ENCODE data around the gene ZNF93. TPM values are rescaled to one million over a fixed set of nuclear protein-coding genes. Genes with fewer than 3 reads are reported as not detected.

ZNF93 gene
- total and polyA plus RNA-seq, 2 of the 13 experiments (the other 11 are each of a cell fraction or from before 2014, with no cell fraction given), result 0.49 to 0.66 TPM

DNA sequence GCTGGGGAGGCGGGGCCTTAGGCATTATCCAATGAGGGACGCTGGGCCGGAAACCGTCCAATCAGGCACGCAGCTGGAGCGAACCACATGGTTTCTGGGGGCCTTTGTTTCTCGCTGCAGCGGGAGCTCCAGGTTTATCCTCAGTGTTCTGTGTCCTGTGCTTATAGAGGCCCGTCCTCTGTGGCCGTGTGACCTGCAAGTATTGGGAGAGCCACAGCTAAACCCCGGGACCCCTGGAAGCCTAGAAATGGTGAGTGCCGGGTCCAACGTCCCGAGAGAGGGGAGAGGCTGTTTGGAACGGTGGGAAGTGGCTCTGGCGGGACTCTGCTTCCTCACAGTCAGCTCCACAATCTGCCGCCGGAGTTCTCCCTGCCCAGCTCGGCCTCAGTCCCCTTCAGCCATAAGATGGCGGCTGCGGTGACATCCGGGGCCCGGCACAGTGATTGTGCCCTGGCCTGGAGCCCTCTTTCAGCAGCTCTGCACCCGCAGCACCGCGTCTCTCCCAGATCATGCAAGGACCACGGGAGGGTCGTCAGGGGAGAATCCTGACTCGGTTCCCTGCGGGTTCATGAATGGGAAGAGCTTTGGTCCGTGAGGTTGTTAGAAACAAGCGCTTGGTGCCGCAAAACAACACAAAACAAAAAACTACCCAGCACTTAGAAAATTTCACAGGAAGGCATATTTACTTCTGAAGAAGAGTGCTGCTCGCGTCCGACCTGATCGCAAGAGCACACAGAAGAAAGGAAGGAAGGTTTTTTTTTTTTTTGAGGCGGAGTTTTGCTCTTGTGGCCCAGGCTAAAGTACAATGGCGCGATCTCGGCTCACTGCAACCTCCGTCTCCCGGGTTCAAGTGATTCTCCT lies 34.8 kb upstream of the ZNF93 start, which contains the start of gene ZNF253 (continued):
- TF ChIP-seq RBFOX2 (IDR thresholded peaks at IDR 0.05; ENCODE audit: low read depth, low read length), result peak; percentile 57; the same call in 1 of the 2 replicates
- TF ChIP-seq MXD4 (CRISPR knock-in tag; IDR thresholded peaks at IDR 0.05), result peak; percentile 70
- 0 out of 2 replicates have a peak, but pooled peaks have one; percentile 54 for TF ChIP-seq U2AF2 (IDR thresholded peaks at IDR 0.05; ENCODE audit: low read depth, low read length)
- no peak for TF ChIP-seq HMGA1 (CRISPR knock-in tag; conservative IDR thresholded peaks at IDR 0.05)
- no peak for TF ChIP-seq CHCHD3 (CRISPR knock-in tag; IDR thresholded peaks at IDR 0.05)
- no peak for TF ChIP-seq HNF1A (IDR thresholded peaks at IDR 0.05; ENCODE audit: low read depth)
- TF ChIP-seq HNF1A (CRISPR knock-in tag; IDR thresholded peaks at IDR 0.05; ENCODE audit: borderline replicate concordance), result no peak; the same call in 1 of the 2 replicates
- TF ChIP-seq DDIT3 (CRISPR knock-in tag; IDR thresholded peaks at IDR 0.05), result no peak
- TF ChIP-seq ZNF468 (CRISPR knock-in tag; IDR thresholded peaks at IDR 0.05), result no peak
- TF ChIP-seq THAP11 (CRISPR knock-in tag; IDR thresholded peaks at IDR 0.05), result peak; percentile 53; the same call in 1 of the 2 replicates
- no peak for TF ChIP-seq ZNF616 (CRISPR knock-in tag; IDR thresholded peaks at IDR 0.05; ENCODE audit: low read depth)
- no peak for TF ChIP-seq ZKSCAN8 (CRISPR knock-in tag; IDR thresholded peaks at IDR 0.05; ENCODE audit: borderline replicate concordance)
- TF ChIP-seq, protein P1, sequence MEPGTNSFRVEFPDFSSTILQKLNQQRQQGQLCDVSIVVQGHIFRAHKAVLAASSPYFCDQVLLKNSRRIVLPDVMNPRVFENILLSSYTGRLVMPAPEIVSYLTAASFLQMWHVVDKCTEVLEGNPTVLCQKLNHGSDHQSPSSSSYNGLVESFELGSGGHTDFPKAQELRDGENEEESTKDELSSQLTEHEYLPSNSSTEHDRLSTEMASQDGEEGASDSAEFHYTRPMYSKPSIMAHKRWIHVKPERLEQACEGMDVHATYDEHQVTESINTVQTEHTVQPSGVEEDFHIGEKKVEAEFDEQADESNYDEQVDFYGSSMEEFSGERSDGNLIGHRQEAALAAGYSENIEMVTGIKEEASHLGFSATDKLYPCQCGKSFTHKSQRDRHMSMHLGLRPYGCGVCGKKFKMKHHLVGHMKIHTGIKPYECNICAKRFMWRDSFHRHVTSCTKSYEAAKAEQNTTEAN (CRISPR knock-in tag; conservative IDR thresholded peaks at IDR 0.05), result no peak
- TF ChIP-seq ZSCAN31 (CRISPR knock-in tag; IDR thresholded peaks at IDR 0.05; ENCODE audit: low read depth), result no peak
- TF ChIP-seq RFXANK (CRISPR knock-in tag; IDR thresholded peaks at IDR 0.05), result 0 out of 2 replicates have a peak, but pooled peaks have one; percentile 56
- TF ChIP-seq, protein P2, sequence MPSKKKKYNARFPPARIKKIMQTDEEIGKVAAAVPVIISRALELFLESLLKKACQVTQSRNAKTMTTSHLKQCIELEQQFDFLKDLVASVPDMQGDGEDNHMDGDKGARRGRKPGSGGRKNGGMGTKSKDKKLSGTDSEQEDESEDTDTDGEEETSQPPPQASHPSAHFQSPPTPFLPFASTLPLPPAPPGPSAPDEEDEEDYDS (CRISPR knock-in tag; IDR thresholded peaks at IDR 0.05), result peak; percentile 96
- no peak for TF ChIP-seq ZNF432 (CRISPR knock-in tag; IDR thresholded peaks at IDR 0.05; ENCODE audit: borderline replicate concordance)
- TF ChIP-seq ZNF766 (CRISPR knock-in tag; IDR thresholded peaks at IDR 0.05; ENCODE audit: borderline replicate concordance), result no peak; the same call in 1 of the 2 replicates
- peak; percentile 97 for TF ChIP-seq POLR2AphosphoS5 (IDR thresholded peaks at IDR 0.05; ENCODE audit: low read depth, low read length)
- TF ChIP-seq MEIS1 (CRISPR knock-in tag; IDR thresholded peaks at IDR 0.05; ENCODE audit: borderline replicate concordance), result peak; percentile 80; the same call in 1 of the 2 replicates
- no peak for TF ChIP-seq FOSL1 (CRISPR knock-in tag; IDR thresholded peaks at IDR 0.05; ENCODE audit: borderline replicate concordance)

Data from HepG2 (cell line).